Measurements from ENCODE around the gene DOCK6.

The DOCK6 gene

DNA sequence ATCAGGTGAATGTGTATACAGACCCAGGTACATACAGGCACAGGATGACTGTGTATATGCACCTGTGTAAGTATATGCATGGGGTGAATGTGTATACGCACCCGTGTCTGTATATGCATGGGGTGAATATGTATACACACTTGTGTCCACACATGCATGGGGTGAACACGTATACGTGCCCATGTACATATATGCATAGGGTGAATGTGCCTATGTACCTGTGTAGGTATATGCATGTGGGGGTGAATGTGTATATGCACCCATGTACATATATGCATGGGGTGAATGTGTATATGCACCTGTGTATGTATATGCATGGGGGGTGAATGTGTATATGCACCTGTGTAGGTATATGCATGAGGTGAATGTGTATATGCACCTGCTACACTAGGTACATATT is 29.8 kb downstream of the DOCK6 start:
- no peak overlapping the region for H3K27ac ChIP-seq (ENCODE audit: low read depth, low read length)
- no peak overlapping the region for H3K9ac ChIP-seq (ENCODE audit: low read length)
- no peak overlapping the region for H3K4me3 ChIP-seq (ENCODE audit: low read depth in 1 of 2, low read length in 2 of 2)
- H3K4me1 ChIP-seq (ENCODE audit: insufficient read depth, low read length), result no peaks in the 10 kb centered on the region
- H3K9me3 ChIP-seq (ENCODE audit: low read length), result no peaks in the 10 kb centered on the region
- peaks cover 20% of the 10 kb centered on the region for H3K36me3 ChIP-seq (ENCODE audit: insufficient read depth, low read length)
- no peaks in the 10 kb centered on the region for H3K27me3 ChIP-seq (ENCODE audit: control insufficient read depth in 1 of 2, insufficient read depth in 2 of 2, low read length in 2 of 2)

DNA sequence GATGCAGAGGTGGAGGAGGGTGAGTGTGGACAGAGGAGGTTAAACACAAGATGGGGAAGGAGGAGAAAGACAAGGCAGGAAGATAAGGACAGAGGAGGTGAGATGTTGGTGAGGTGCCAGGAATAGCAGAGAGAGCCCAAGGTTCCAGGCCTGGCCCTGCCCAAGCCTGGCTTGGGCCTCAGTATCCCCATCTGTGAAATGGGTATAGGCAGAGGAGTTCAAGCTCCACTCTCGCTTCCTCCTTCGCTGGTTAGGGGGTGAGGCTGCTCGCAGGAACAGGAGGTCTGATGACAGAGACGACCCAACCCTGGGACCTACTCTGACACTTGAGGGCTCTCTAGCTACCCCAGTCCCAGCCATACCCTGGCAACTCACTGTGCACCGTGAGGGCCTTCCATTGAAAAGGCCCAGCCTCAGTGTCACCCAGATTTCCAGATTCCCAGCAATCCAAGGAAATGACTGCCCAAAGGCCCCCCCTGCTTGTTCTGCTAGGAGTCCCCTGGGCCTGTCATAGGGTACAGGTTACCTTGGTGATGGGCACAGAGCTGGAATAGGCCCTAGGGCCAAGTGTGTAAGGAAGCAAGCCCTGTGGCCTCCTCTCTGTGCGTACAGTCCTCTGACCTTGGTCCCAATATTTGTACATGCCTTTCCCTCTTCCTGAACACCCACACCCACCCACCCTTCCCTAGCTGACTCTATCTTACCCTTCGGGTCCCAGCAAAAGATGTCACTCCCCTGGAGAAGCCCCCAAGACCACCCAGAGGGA is 31.5 kb downstream of the DOCK6 start:
- H3K9ac ChIP-seq (ENCODE audit: low read length), result no peak overlapping the region
- no peak overlapping the region for H3K27ac ChIP-seq (ENCODE audit: low read depth, low read length)
- H3K27me3 ChIP-seq (ENCODE audit: control insufficient read depth in 1 of 2, insufficient read depth in 2 of 2, low read length in 2 of 2), result no peaks in the 10 kb centered on the region
- peaks cover 31% of the 10 kb centered on the region for H3K36me3 ChIP-seq (ENCODE audit: insufficient read depth, low read length)
- H3K4me3 ChIP-seq (ENCODE audit: low read depth in 1 of 2, low read length in 2 of 2), result no peak overlapping the region
- H3K4me1 ChIP-seq (ENCODE audit: insufficient read depth, low read length), result no peaks in the 10 kb centered on the region
- no peaks in the 10 kb centered on the region for H3K9me3 ChIP-seq (ENCODE audit: low read length)

GRCh38 chr19:11227195-11227886 is 35.0 kb downstream of the DOCK6 start:
- Histone ChIP-seq H3K9ac (ENCODE audit: low read length) (no peak overlapping the region), H3K27ac (ENCODE audit: low read depth, low read length) (no peak overlapping the region), H3K9me3 (ENCODE audit: low read length) (no peaks in the 10 kb centered on the region), H3K4me3 (ENCODE audit: low read depth in 1 of 2, low read length in 2 of 2) (no peak overlapping the region), H3K4me1 (ENCODE audit: insufficient read depth, low read length) (no peaks in the 10 kb centered on the region), H3K36me3 (ENCODE audit: insufficient read depth, low read length) (peaks cover 29% of the 10 kb centered on the region), H3K27me3 (ENCODE audit: control insufficient read depth in 1 of 2, insufficient read depth in 2 of 2, low read length in 2 of 2) (no peaks in the 10 kb centered on the region)

DNA sequence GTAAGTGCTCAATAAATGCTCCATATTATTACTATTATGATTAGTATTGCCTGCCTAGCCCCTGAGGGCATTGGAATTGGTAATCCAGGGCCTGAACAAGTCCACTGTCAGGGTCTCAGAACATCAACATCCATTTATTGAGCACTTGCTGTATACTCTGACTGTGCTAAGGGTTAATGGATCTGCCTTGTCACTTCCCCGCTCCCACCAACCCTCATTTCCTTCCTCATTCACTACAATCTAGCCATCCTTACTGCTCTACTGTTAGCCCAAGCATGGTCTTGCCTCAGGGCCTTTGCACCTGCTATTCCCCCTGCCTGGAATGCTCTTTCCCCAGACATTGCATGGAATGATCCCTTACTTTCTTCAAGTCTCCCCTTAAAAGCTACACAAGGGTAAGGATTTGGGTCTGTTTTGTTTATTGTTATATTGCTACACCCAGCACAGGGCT is 35.6 kb downstream of the DOCK6 start:
- H3K36me3 ChIP-seq (ENCODE audit: insufficient read depth, low read length), result peaks cover 30% of the 10 kb centered on the region
- no peaks in the 10 kb centered on the region for H3K4me1 ChIP-seq (ENCODE audit: insufficient read depth, low read length)
- no peaks in the 10 kb centered on the region for H3K27me3 ChIP-seq (ENCODE audit: control insufficient read depth in 1 of 2, insufficient read depth in 2 of 2, low read length in 2 of 2)
- H3K4me3 ChIP-seq (ENCODE audit: low read depth in 1 of 2, low read length in 2 of 2), result no peak overlapping the region
- no peaks in the 10 kb centered on the region for H3K9me3 ChIP-seq (ENCODE audit: low read length)
- no peak overlapping the region for H3K9ac ChIP-seq (ENCODE audit: low read length)
- no peak overlapping the region for H3K27ac ChIP-seq (ENCODE audit: low read depth, low read length)

DNA sequence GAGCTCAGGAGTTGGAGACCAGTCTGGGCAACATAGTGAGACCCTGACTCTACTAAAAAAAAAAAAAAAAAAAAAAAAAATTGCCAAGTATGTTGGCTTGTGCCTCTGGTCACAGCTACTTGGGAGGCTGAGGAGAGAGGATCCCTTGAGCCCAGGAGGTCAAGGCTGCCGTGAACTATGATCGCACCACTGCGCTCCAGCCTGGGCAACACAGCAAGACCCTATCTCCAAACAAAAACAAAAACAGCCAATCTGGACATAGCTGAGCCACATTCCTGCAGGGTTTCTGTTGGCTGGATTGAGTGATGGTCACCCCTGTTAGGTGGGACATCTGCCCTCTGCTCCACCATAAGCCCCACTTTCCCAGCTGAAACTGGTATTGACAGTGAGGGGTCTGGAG is 36.5 kb downstream of the DOCK6 start:
- Histone ChIP-seq H3K27ac (ENCODE audit: low read depth, low read length) (no peak overlapping the region), H3K4me1 (ENCODE audit: insufficient read depth, low read length) (no peaks in the 10 kb centered on the region)

DNA sequence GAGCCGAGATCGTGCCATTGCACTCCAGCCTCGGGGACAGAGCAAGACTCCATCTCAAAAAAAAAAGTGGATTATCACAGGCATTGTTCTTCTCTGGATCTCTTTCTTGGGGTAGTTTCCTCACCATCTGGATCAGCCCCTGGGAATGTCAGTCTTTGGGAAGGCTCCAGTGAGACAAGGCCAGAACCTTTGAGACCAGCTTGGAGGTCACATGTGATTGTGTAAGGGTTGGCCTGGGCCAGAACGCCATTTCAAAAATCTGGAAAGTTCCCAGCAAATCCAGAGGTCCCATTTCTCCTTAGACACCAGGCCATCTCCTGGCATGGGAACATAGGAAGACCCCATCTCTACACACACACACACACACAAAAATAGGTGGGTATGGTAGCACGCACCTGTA is 37.2 kb downstream of the DOCK6 start:
- no peak overlapping the region for H3K27ac ChIP-seq (ENCODE audit: low read depth, low read length)
- peaks cover 3% of the 10 kb centered on the region for H3K9me3 ChIP-seq (ENCODE audit: low read length)
- peaks cover 34% of the 10 kb centered on the region for H3K36me3 ChIP-seq (ENCODE audit: insufficient read depth, low read length)
- no peaks in the 10 kb centered on the region for H3K27me3 ChIP-seq (ENCODE audit: control insufficient read depth in 1 of 2, insufficient read depth in 2 of 2, low read length in 2 of 2)
- H3K4me1 ChIP-seq (ENCODE audit: insufficient read depth, low read length), result no peaks in the 10 kb centered on the region
- H3K9ac ChIP-seq (ENCODE audit: low read length), result no peak overlapping the region
- no peak overlapping the region for H3K4me3 ChIP-seq (ENCODE audit: low read depth in 1 of 2, low read length in 2 of 2)

More for the DNA sequence above, 36.5 kb downstream of the DOCK6 start:
- Histone ChIP-seq H3K4me3 (ENCODE audit: low read depth in 1 of 2, low read length in 2 of 2) (no peak overlapping the region), H3K36me3 (ENCODE audit: insufficient read depth, low read length) (peaks cover 32% of the 10 kb centered on the region), H3K27me3 (ENCODE audit: control insufficient read depth in 1 of 2, insufficient read depth in 2 of 2, low read length in 2 of 2) (no peaks in the 10 kb centered on the region), H3K9me3 (ENCODE audit: low read length) (peaks cover 3% of the 10 kb centered on the region), H3K9ac (ENCODE audit: low read length) (no peak overlapping the region)

DNA sequence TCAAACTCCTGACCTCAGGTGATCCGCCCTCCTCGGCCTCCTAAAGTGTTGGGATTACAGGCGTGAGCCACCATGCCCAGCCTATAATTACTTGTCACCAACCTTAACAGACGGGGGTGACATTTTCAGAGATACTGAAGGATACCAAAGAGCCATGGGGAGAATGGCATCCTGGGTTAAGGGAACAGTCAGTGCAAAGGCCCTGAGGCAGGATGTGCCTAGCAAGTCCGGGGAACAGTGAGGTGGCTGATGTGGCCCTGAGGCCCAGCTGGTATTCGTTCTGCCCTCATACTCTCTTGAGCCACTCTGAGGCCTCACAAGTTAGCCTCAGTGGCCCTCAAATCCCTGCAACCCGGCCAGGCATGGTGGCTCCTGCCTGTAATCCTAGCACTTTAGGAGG is 37.9 kb downstream of the DOCK6 start:
- H3K4me3 ChIP-seq (ENCODE audit: low read depth in 1 of 2, low read length in 2 of 2), result no peak overlapping the region
- H3K9me3 ChIP-seq (ENCODE audit: low read length), result peaks cover 3% of the 10 kb centered on the region
- H3K27ac ChIP-seq (ENCODE audit: low read depth, low read length), result no peak overlapping the region
- no peaks in the 10 kb centered on the region for H3K4me1 ChIP-seq (ENCODE audit: insufficient read depth, low read length)
- peaks cover 35% of the 10 kb centered on the region for H3K36me3 ChIP-seq (ENCODE audit: insufficient read depth, low read length)
- no peaks in the 10 kb centered on the region for H3K27me3 ChIP-seq (ENCODE audit: control insufficient read depth in 1 of 2, insufficient read depth in 2 of 2, low read length in 2 of 2)
- no peak overlapping the region for H3K9ac ChIP-seq (ENCODE audit: low read length)

- H3K27ac ChIP-seq (ENCODE audit: low read depth, low read length), result no peak overlapping the region
- peaks cover 3% of the 10 kb centered on the region for H3K9me3 ChIP-seq (ENCODE audit: low read length)
- no peaks in the 10 kb centered on the region for H3K27me3 ChIP-seq (ENCODE audit: control insufficient read depth in 1 of 2, insufficient read depth in 2 of 2, low read length in 2 of 2)
- H3K4me1 ChIP-seq (ENCODE audit: insufficient read depth, low read length), result no peaks in the 10 kb centered on the region
- H3K36me3 ChIP-seq (ENCODE audit: insufficient read depth, low read length), result peaks cover 35% of the 10 kb centered on the region
- H3K4me3 ChIP-seq (ENCODE audit: low read depth in 1 of 2, low read length in 2 of 2), result no peak overlapping the region
- H3K9ac ChIP-seq (ENCODE audit: low read length), result no peak overlapping the region
These were observed 39.1 kb downstream of the DOCK6 start for GRCh38 chr19:11223200-11223599.

DNA sequence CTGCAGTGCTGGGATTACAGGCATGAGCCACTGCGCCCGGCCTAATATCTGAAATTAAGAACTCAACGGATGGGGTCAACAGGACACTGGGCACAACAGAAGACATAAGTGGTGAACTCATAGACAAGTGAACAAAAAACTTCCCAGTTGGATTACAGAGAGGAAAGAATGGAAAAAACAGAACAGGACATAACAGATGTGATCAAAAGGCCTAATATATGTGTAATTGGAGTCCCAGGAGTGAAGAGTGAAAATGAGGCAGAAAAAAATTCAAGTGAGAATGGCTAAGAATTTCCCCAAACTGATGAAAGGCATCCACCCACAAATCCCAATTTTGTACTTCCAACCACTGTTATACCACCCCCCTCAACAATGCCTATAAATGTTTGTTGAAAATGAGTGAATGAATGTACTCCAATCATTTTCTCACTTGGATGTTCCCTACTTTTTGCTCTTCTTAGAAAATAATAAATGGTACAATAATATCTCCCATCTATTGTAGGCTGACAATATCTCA is 41.2 kb downstream of the DOCK6 start:
- Histone ChIP-seq H3K4me1 (ENCODE audit: insufficient read depth, low read length) (no peaks in the 10 kb centered on the region), H3K27ac (ENCODE audit: low read depth, low read length) (no peak overlapping the region), H3K36me3 (ENCODE audit: insufficient read depth, low read length) (peaks cover 36% of the 10 kb centered on the region), H3K27me3 (ENCODE audit: control insufficient read depth in 1 of 2, insufficient read depth in 2 of 2, low read length in 2 of 2) (no peaks in the 10 kb centered on the region), H3K9me3 (ENCODE audit: low read length) (peaks cover 3% of the 10 kb centered on the region), H3K9ac (ENCODE audit: low read length) (no peak overlapping the region), H3K4me3 (ENCODE audit: low read depth in 1 of 2, low read length in 2 of 2) (no peak overlapping the region)

DNA sequence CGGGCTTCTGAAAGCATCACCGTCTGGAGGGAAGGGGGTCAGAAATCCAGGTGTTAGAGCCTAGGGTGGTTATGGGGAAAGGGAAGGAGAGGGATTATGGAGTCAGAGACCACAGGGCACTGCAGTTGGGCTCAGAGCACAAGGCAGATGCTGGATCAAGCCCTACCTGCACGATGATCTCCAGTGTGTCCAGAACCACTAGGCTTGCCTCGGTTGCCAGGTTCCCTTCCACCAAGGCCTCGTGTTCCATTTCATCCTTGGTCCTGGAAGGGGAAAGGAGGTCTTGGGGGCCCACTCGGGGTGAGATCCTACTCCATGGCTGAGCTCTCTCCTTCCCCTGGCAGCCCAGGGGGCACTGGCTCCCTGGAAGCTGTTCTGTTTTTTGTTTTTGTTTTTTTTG is 47.9 kb downstream of the DOCK6 start:
- H3K9ac ChIP-seq (ENCODE audit: low read length), result no peak overlapping the region
- H3K9me3 ChIP-seq (ENCODE audit: low read length), result no peaks in the 10 kb centered on the region
- no peaks in the 10 kb centered on the region for H3K27me3 ChIP-seq (ENCODE audit: control insufficient read depth in 1 of 2, insufficient read depth in 2 of 2, low read length in 2 of 2)
- no peak overlapping the region for H3K4me3 ChIP-seq (ENCODE audit: low read depth in 1 of 2, low read length in 2 of 2)
- peaks cover 38% of the 10 kb centered on the region for H3K36me3 ChIP-seq (ENCODE audit: insufficient read depth, low read length)
- no peaks in the 10 kb centered on the region for H3K4me1 ChIP-seq (ENCODE audit: insufficient read depth, low read length)
- H3K27ac ChIP-seq (ENCODE audit: low read depth, low read length), result no peak overlapping the region

DNA sequence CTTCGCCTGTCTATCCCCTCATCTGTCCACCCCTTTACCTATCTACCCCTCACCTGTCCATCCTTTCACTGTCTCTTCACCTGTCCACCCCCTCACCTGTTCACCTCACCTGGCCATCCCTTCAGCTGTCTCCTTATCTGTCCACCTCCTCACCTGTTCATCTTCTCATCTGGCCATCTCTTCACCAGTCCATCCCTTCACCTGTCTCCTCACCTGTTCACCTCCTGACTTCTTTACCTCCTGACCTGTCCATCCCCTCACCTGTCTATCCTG is 51.7 kb downstream of the DOCK6 start:
- Histone ChIP-seq H3K27ac (ENCODE audit: low read depth, low read length) (no peak overlapping the region), H3K4me1 (ENCODE audit: insufficient read depth, low read length) (no peaks in the 10 kb centered on the region), H3K9me3 (ENCODE audit: low read length) (no peaks in the 10 kb centered on the region), H3K36me3 (ENCODE audit: insufficient read depth, low read length) (peaks cover 31% of the 10 kb centered on the region), H3K4me3 (ENCODE audit: low read depth in 1 of 2, low read length in 2 of 2) (no peak overlapping the region), H3K9ac (ENCODE audit: low read length) (no peak overlapping the region), H3K27me3 (ENCODE audit: control insufficient read depth in 1 of 2, insufficient read depth in 2 of 2, low read length in 2 of 2) (no peaks in the 10 kb centered on the region)

All from muscle layer of colon (tissue), 2 donors.